ENCODE data around the gene RBM4B.

Gene RBM4B

GRCh38 chr11:66706989-66707388 is 29.3 kb upstream of the RBM4B start:
- H3K4me3 ChIP-seq (ENCODE audit: extremely low read depth, insufficient read depth, low read length, poor library complexity, severe bottlenecking), result no peak overlapping the region
- H3K4me1 ChIP-seq (ENCODE audit: control insufficient read depth, insufficient read depth, low read length, poor library complexity, severe bottlenecking), result no peaks in the 10 kb centered on the region
- H3K27ac ChIP-seq (ENCODE audit: low read depth, low read length, severe bottlenecking), result no peak overlapping the region
- 94 to 97% methylated on average over 9 of the region's 9 CpGs for WGBS, 2 experiments (ENCODE audit: insufficient coverage in 2 of 2)
- no peaks in the 10 kb centered on the region for H3K9me3 ChIP-seq (ENCODE audit: control insufficient read depth, low read length)
- H3K36me3 ChIP-seq (ENCODE audit: control insufficient read depth, insufficient read depth, low read length), result peaks cover 37% of the 10 kb centered on the region

- Histone ChIP-seq H3K4me3 (ENCODE audit: extremely low read depth, insufficient read depth, low read length, poor library complexity, severe bottlenecking) (no peak overlapping the region), H3K27ac (ENCODE audit: low read depth, low read length, severe bottlenecking) (no peak overlapping the region), H3K36me3 (ENCODE audit: control insufficient read depth, insufficient read depth, low read length) (peaks cover 40% of the 10 kb centered on the region), H3K9me3 (ENCODE audit: control insufficient read depth, low read length) (no peaks in the 10 kb centered on the region), H3K4me1 (ENCODE audit: control insufficient read depth, insufficient read depth, low read length, poor library complexity, severe bottlenecking) (no peaks in the 10 kb centered on the region)
- 93% methylated on average over 19 to 26 of the region's 26 CpGs for WGBS, 2 experiments (ENCODE audit: insufficient coverage in 2 of 2)
Measured at GRCh38 chr11:66705587-66706335, 28.1 kb upstream of the RBM4B start.

GRCh38 chr11:66704659-66705360 is 27.1 kb upstream of the RBM4B start:
- Histone ChIP-seq H3K36me3 (ENCODE audit: control insufficient read depth, insufficient read depth, low read length) (peaks cover 41% of the 10 kb centered on the region), H3K4me3 (ENCODE audit: extremely low read depth, insufficient read depth, low read length, poor library complexity, severe bottlenecking) (no peak overlapping the region), H3K27ac (ENCODE audit: low read depth, low read length, severe bottlenecking) (no peak overlapping the region), H3K9me3 (ENCODE audit: control insufficient read depth, low read length) (no peaks in the 10 kb centered on the region), H3K4me1 (ENCODE audit: control insufficient read depth, insufficient read depth, low read length, poor library complexity, severe bottlenecking) (no peaks in the 10 kb centered on the region)
- 94 to 95% methylated on average over 29 to 46 of the region's 46 CpGs for WGBS, 2 experiments (ENCODE audit: insufficient coverage in 2 of 2)

GRCh38 chr11:66701432-66702240 is 23.9 kb upstream of the RBM4B start:
- 95% methylated on average over 3 to 9 of the region's 10 CpGs for WGBS, 2 experiments (ENCODE audit: insufficient coverage in 2 of 2)
- H3K4me1 ChIP-seq (ENCODE audit: control insufficient read depth, insufficient read depth, low read length, poor library complexity, severe bottlenecking), result no peaks in the 10 kb centered on the region
- no peak overlapping the region for H3K27ac ChIP-seq (ENCODE audit: low read depth, low read length, severe bottlenecking)
- H3K9me3 ChIP-seq (ENCODE audit: control insufficient read depth, low read length), result no peaks in the 10 kb centered on the region
- H3K4me3 ChIP-seq (ENCODE audit: extremely low read depth, insufficient read depth, low read length, poor library complexity, severe bottlenecking), result no peak overlapping the region
- H3K36me3 ChIP-seq (ENCODE audit: control insufficient read depth, insufficient read depth, low read length), result peaks cover 52% of the 10 kb centered on the region

- H3K9me3 ChIP-seq (ENCODE audit: control insufficient read depth, low read length), result no peaks in the 10 kb centered on the region
- no peak overlapping the region for H3K4me3 ChIP-seq (ENCODE audit: extremely low read depth, insufficient read depth, low read length, poor library complexity, severe bottlenecking)
- no peak overlapping the region for H3K27ac ChIP-seq (ENCODE audit: low read depth, low read length, severe bottlenecking)
- WGBS, 2 experiments (ENCODE audit: insufficient coverage in 2 of 2), result 95 to 96% methylated on average over 23 to 27 of the region's 27 CpGs
- H3K36me3 ChIP-seq (ENCODE audit: control insufficient read depth, insufficient read depth, low read length), result peaks cover 49% of the 10 kb centered on the region
- no peaks in the 10 kb centered on the region for H3K4me1 ChIP-seq (ENCODE audit: control insufficient read depth, insufficient read depth, low read length, poor library complexity, severe bottlenecking)
Measured at GRCh38 chr11:66700742-66701141, 23.1 kb upstream of the RBM4B start.

GRCh38 chr11:66700337-66700736 is 22.6 kb upstream of the RBM4B start:
- H3K4me3 ChIP-seq (ENCODE audit: extremely low read depth, insufficient read depth, low read length, poor library complexity, severe bottlenecking), result no peak overlapping the region
- H3K36me3 ChIP-seq (ENCODE audit: control insufficient read depth, insufficient read depth, low read length), result peaks cover 48% of the 10 kb centered on the region
- WGBS, 2 experiments (ENCODE audit: insufficient coverage in 2 of 2), result 95 to 96% methylated on average over 15 of the region's 15 CpGs
- no peak overlapping the region for H3K27ac ChIP-seq (ENCODE audit: low read depth, low read length, severe bottlenecking)
- H3K4me1 ChIP-seq (ENCODE audit: control insufficient read depth, insufficient read depth, low read length, poor library complexity, severe bottlenecking), result no peaks in the 10 kb centered on the region
- no peaks in the 10 kb centered on the region for H3K9me3 ChIP-seq (ENCODE audit: control insufficient read depth, low read length)

GRCh38 chr11:66698491-66698890 is 20.8 kb upstream of the RBM4B start:
- Histone ChIP-seq H3K4me1 (ENCODE audit: control insufficient read depth, insufficient read depth, low read length, poor library complexity, severe bottlenecking) (no peaks in the 10 kb centered on the region), H3K9me3 (ENCODE audit: control insufficient read depth, low read length) (no peaks in the 10 kb centered on the region), H3K36me3 (ENCODE audit: control insufficient read depth, insufficient read depth, low read length) (peaks cover 50% of the 10 kb centered on the region), H3K4me3 (ENCODE audit: extremely low read depth, insufficient read depth, low read length, poor library complexity, severe bottlenecking) (no peak overlapping the region), H3K27ac (ENCODE audit: low read depth, low read length, severe bottlenecking) (no peak overlapping the region)
- WGBS, 2 experiments (ENCODE audit: insufficient coverage in 2 of 2), result 98 to 100% methylated on average over 7 to 8 of the region's 9 CpGs

GRCh38 chr11:66697988-66698387 is 20.3 kb upstream of the RBM4B start:
- Histone ChIP-seq H3K36me3 (ENCODE audit: control insufficient read depth, insufficient read depth, low read length) (peaks cover 53% of the 10 kb centered on the region), H3K4me1 (ENCODE audit: control insufficient read depth, insufficient read depth, low read length, poor library complexity, severe bottlenecking) (no peaks in the 10 kb centered on the region), H3K27ac (ENCODE audit: low read depth, low read length, severe bottlenecking) (no peak overlapping the region)

GRCh38 chr11:66696146-66696545 is 18.5 kb upstream of the RBM4B start:
- peaks cover 48% of the 10 kb centered on the region for H3K36me3 ChIP-seq (ENCODE audit: control insufficient read depth, insufficient read depth, low read length)
- no peaks in the 10 kb centered on the region for H3K4me1 ChIP-seq (ENCODE audit: control insufficient read depth, insufficient read depth, low read length, poor library complexity, severe bottlenecking)
- H3K9me3 ChIP-seq (ENCODE audit: control insufficient read depth, low read length), result no peaks in the 10 kb centered on the region
- no peak overlapping the region for H3K4me3 ChIP-seq (ENCODE audit: extremely low read depth, insufficient read depth, low read length, poor library complexity, severe bottlenecking)
- no peak overlapping the region for H3K27ac ChIP-seq (ENCODE audit: low read depth, low read length, severe bottlenecking)
- WGBS, 2 experiments (ENCODE audit: insufficient coverage in 2 of 2), result 97 to 98% methylated on average over 9 of the region's 9 CpGs

More at GRCh38 chr11:66697988-66698387, 20.3 kb upstream of the RBM4B start:
- Histone ChIP-seq H3K4me3 (ENCODE audit: extremely low read depth, insufficient read depth, low read length, poor library complexity, severe bottlenecking) (no peak overlapping the region), H3K9me3 (ENCODE audit: control insufficient read depth, low read length) (no peaks in the 10 kb centered on the region)
- WGBS, 2 experiments (ENCODE audit: insufficient coverage in 2 of 2), result 93 to 96% methylated on average over 5 of the region's 6 CpGs

GRCh38 chr11:66694732-66695207 is 17.1 kb upstream of the RBM4B start:
- Histone ChIP-seq H3K4me3 (ENCODE audit: extremely low read depth, insufficient read depth, low read length, poor library complexity, severe bottlenecking) (no peak overlapping the region), H3K27ac (ENCODE audit: low read depth, low read length, severe bottlenecking) (no peak overlapping the region)

More at GRCh38 chr11:66694732-66695207, 17.1 kb upstream of the RBM4B start:
- H3K36me3 ChIP-seq (ENCODE audit: control insufficient read depth, insufficient read depth, low read length), result peaks cover 34% of the 10 kb centered on the region
- H3K9me3 ChIP-seq (ENCODE audit: control insufficient read depth, low read length), result no peaks in the 10 kb centered on the region
- WGBS, 2 experiments (ENCODE audit: insufficient coverage in 2 of 2), result 33 to 37% methylated on average over 6 of the region's 6 CpGs
- H3K4me1 ChIP-seq (ENCODE audit: control insufficient read depth, insufficient read depth, low read length, poor library complexity, severe bottlenecking), result no peaks in the 10 kb centered on the region
